PC-3 (cell line): Measurements from ENCODE around the gene DQX1. TPM values are rescaled to one million over a fixed set of nuclear protein-coding genes. Genes with fewer than 3 reads are reported as not detected.
"Not testable (repeated sequence)": the region's sequence is repeated elsewhere in the genome, so short reads cannot be mapped to it uniquely, and the experiment has no call there.

Experiments used
- ATAC-seq: fragments of 200-7000 bp; cut with Tn5 transposase; 2 replicates; pipeline ENCODE4 v1.9.1; 2020; ENCODE audit warnings: mild to moderate bottlenecking, moderate library complexity
- BruUV-seq: library from RNA; stranded (reverse); fragments of 400-500 nt; replicated peaks from 2 replicates; lab custom pipeline; 2021; lab: Mats Ljungman, UMichigan
- CTCF ChIA-PET: fragments of 300-600 bp; sonication (Branson Sonifier 250); formaldehyde crosslinking; loops from one replicate; lab custom pipeline; 2022; ENCODE audit warnings: antibody characterized with exemption; lab: Charles Lee
- POLR2A ChIA-PET: fragments of 300-600 bp; sonication (Branson Sonifier 250); formaldehyde crosslinking; loops from one replicate; lab custom pipeline; 2022; ENCODE audit warnings: antibody characterized with exemption; ENCODE audit not compliant: unreplicated experiment; lab: Charles Lee
- DNase-seq: peaks from one replicate; pipeline ENCODE4 v3.0.0-alpha.2; 2015
- H2AFZ ChIP-seq: fragments of 300-600 bp; sonication (generic); 2 replicates; pipeline ENCODE4 v1.6.0; 2016; ENCODE audit warnings: antibody characterized with exemption, low read length
- H3F3A ChIP-seq: fragments of 300-600 bp; sonication (generic); one replicate; pipeline ENCODE4 v1.6.0; 2017; ENCODE audit warnings: antibody characterized with exemption, low read length, control low read depth, mild to moderate bottlenecking; ENCODE audit not compliant: unreplicated experiment
- H3K27ac ChIP-seq: fragments of 300-600 bp; sonication (generic); 2 replicates; pipeline ENCODE4 v1.5.1; 2016; ENCODE audit warnings: mild to moderate bottlenecking, low read length
- H3K27me3 ChIP-seq: fragments of 300-600 bp; sonication (generic); 2 replicates; pipeline ENCODE4 v1.6.1; 2016; ENCODE audit warnings: low read length, mixed read lengths
- H3K36me3 ChIP-seq: fragments of 300-600 bp; sonication (generic); 2 replicates; pipeline ENCODE4 v1.6.1; 2016; ENCODE audit warnings: low read depth, mixed run types, low read length, mixed read lengths
- H3K4me1 ChIP-seq: fragments of 300-600 bp; sonication (generic); 2 replicates; pipeline ENCODE4 v1.5.1; 2016; ENCODE audit warnings: low read length; ENCODE audit not compliant: insufficient read depth
- H3K4me2 ChIP-seq: fragments of 300-600 bp; sonication (generic); 2 replicates; pipeline ENCODE4 v1.6.0; 2016; ENCODE audit warnings: low read length
- H3K4me3 ChIP-seq: fragments of 300-600 bp; sonication (generic); 2 replicates; pipeline ENCODE4 v1.5.1; 2016; ENCODE audit warnings: mild to moderate bottlenecking, low read length, mixed read lengths
- H3K79me2 ChIP-seq: fragments of 300-600 bp; sonication (generic); 2 replicates; pipeline ENCODE4 v1.6.1; 2017; ENCODE audit warnings: low read length, mixed read lengths
- H3K9ac ChIP-seq: fragments of 300-600 bp; sonication (generic); 2 replicates; pipeline ENCODE4 v1.6.0; 2016; ENCODE audit warnings: mild to moderate bottlenecking, low read length
- H3K9me2 ChIP-seq: fragments of 300-600 bp; sonication (generic); replicated peaks from 2 replicates; pipeline ENCODE4 v1.6.1; 2016; ENCODE audit warnings: mixed run types, low read length, mixed read lengths
- H3K9me3 ChIP-seq: fragments of 300-600 bp; sonication (generic); 2 replicates; pipeline ENCODE4 v1.6.1; 2016; ENCODE audit warnings: low read length, mixed read lengths
- H4K20me1 ChIP-seq: fragments of 300-600 bp; sonication (generic); 2 replicates; pipeline ENCODE4 v1.6.1; 2016; ENCODE audit warnings: low read length, mixed read lengths
- EZH2 ChIP-seq: fragments of 300-600 bp; sonication (generic); IDR thresholded peaks from one replicate; pipeline ENCODE4 v1.6.1; 2017; ENCODE audit warnings: antibody characterized with exemption, mild to moderate bottlenecking, low read length; ENCODE audit not compliant: unreplicated experiment
- EZH2phosphoT487 ChIP-seq: fragments of 300-600 bp; sonication (generic); IDR thresholded peaks from 2 replicates; pipeline ENCODE4 v1.6.1; 2018; ENCODE audit warnings: mild to moderate bottlenecking, antibody characterized with exemption, low read length, borderline replicate concordance
- intact Hi-C: fragments of 100-400 bp; cut with micrococcal nuclease; formaldehyde crosslinking; loops from 2 replicates; pipeline ENCODE4 v1.9.0; 2023
- total RNA-seq: library from RNA; depleted of rRNA; stranded (reverse); fragments of >200 nt; gene quantifications from 2 replicates; pipeline ENCODE4 v1.2.3, GENCODE V29; 2014
- TF ChIP-seq, protein P1 (sequence below): fragments of 300-600 bp; sonication (generic); conservative IDR thresholded peaks from 2 replicates; pipeline ENCODE4 v1.5.1; 2017; ENCODE audit warnings: antibody characterized with exemption, low read depth, mild to moderate bottlenecking, low read length

DQX1 gene
- total RNA-seq, 1 experiment from 2014 or later = 0.07 TPM

DNA sequence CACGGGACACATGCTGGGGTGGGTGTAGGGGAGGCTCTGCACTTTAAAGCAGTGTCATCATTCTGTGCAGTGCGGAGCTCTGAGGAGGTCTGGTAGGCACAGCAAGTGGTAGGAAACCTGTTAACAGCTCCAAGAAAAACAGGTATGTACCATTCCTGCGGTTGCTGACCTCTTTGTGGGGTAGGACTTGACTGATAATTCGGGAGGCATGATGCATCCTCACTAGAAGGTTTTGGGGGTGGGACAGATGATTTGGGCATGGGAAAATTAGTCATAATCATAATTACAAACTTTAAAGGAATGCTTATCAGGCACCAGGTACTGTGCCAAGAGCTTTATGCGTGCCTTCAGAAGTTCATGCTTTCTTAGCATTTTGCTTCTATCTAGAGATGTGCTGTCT, 38.2 kb upstream of the DQX1 start:
- Histone ChIP-seq H3K9me2 (no peaks in the 10 kb centered on the region), H3F3A (no peaks in the 10 kb centered on the region), H3K27me3 (no peaks in the 10 kb centered on the region), H4K20me1 (no peaks in the 10 kb centered on the region), H3K4me1 (peaks cover 31% of the 10 kb centered on the region), H3K9ac (no peak overlapping the region), H3K9me3 (no peaks in the 10 kb centered on the region), H2AFZ (no peak overlapping the region), H3K27ac (no peak overlapping the region), H3K36me3 (no peaks in the 10 kb centered on the region), H3K79me2 (no peaks in the 10 kb centered on the region), H3K4me2 (no peak overlapping the region), H3K4me3 (no peak overlapping the region)
- ChIA-PET CTCF (no interaction called here), POLR2A (no interaction called here)
- no TSS peak for BruUV-seq
- DNase-seq (peak; percentile 39), ATAC-seq (no peak)
- intact Hi-C loops = no loop called here
- TF ChIP-seq, protein P1, sequence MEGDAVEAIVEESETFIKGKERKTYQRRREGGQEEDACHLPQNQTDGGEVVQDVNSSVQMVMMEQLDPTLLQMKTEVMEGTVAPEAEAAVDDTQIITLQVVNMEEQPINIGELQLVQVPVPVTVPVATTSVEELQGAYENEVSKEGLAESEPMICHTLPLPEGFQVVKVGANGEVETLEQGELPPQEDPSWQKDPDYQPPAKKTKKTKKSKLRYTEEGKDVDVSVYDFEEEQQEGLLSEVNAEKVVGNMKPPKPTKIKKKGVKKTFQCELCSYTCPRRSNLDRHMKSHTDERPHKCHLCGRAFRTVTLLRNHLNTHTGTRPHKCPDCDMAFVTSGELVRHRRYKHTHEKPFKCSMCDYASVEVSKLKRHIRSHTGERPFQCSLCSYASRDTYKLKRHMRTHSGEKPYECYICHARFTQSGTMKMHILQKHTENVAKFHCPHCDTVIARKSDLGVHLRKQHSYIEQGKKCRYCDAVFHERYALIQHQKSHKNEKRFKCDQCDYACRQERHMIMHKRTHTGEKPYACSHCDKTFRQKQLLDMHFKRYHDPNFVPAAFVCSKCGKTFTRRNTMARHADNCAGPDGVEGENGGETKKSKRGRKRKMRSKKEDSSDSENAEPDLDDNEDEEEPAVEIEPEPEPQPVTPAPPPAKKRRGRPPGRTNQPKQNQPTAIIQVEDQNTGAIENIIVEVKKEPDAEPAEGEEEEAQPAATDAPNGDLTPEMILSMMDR = no peak
- TF ChIP-seq EZH2phosphoT487 (no peak), EZH2 (no peak)

- ATAC-seq (no peak), DNase-seq (no peak)
- H3K79me2 ChIP-seq = no peaks in the 10 kb centered on the region
- H3K4me1 ChIP-seq = peaks cover 13% of the 10 kb centered on the region
- CTCF ChIA-PET = no interaction called here
- no peaks in the 10 kb centered on the region for H3K36me3 ChIP-seq
- no peak overlapping the region for H3K4me2 ChIP-seq
- POLR2A ChIA-PET = no interaction called here
- TF ChIP-seq EZH2 (no peak), EZH2phosphoT487 (no peak)
- TF ChIP-seq, protein P1 = no peak
- BruUV-seq = no TSS peak
- no peaks in the 10 kb centered on the region for H3F3A ChIP-seq
- no peak overlapping the region for H3K27ac ChIP-seq
- intact Hi-C loops = no loop called here
- no peaks in the 10 kb centered on the region for H3K9me2 ChIP-seq
- no peak overlapping the region for H3K9ac ChIP-seq
- H4K20me1 ChIP-seq = no peaks in the 10 kb centered on the region
- H2AFZ ChIP-seq = 0 out of 2 replicates have a peak overlapping the region, but pooled peaks have one; percentile 11
- H3K4me3 ChIP-seq = no peak overlapping the region
- H3K27me3 ChIP-seq = no peaks in the 10 kb centered on the region
- H3K9me3 ChIP-seq = no peaks in the 10 kb centered on the region
Observed at GRCh38 chr2:74562126-74562775, 36.2 kb upstream of the DQX1 start.

DNA sequence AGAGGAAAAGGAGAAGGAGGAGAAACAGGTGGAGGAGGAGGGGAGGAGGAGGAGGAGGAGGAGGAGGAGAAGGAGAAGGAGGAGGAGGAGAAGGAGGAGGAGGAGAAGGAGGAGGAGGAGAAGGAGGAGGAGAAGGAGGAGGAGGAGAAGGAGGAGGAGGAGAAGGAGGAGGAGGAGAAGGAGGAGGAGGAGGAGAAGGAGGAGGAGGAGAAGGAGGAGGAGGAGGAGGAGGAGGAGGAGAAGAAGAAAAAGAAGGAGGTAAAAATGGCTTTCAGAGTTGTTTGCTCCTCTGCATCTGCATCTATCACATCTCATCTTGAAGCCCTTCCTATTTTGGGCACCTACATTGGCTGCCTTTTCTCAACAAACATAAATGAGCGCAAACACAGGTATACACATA, 35.0 kb upstream of the DQX1 start:
- H3K4me1 ChIP-seq, ATAC-seq, H3K27ac ChIP-seq, CTCF ChIA-PET, H3K79me2 ChIP-seq, H3K4me3 ChIP-seq, H3K9me2 ChIP-seq, H3K9ac ChIP-seq, H3F3A ChIP-seq, H3K9me3 ChIP-seq, intact Hi-C loops, BruUV-seq, H3K27me3 ChIP-seq, DNase-seq, POLR2A ChIA-PET, H3K36me3 ChIP-seq, H3K4me2 ChIP-seq, H4K20me1 ChIP-seq: not testable (repeated sequence)
- H2AFZ ChIP-seq = peak overlapping the region; percentile 48; the same call in 1 of the 2 replicates
